Measurements from ENCODE around the gene MIX23.

- TF ChIP-seq, protein P1, sequence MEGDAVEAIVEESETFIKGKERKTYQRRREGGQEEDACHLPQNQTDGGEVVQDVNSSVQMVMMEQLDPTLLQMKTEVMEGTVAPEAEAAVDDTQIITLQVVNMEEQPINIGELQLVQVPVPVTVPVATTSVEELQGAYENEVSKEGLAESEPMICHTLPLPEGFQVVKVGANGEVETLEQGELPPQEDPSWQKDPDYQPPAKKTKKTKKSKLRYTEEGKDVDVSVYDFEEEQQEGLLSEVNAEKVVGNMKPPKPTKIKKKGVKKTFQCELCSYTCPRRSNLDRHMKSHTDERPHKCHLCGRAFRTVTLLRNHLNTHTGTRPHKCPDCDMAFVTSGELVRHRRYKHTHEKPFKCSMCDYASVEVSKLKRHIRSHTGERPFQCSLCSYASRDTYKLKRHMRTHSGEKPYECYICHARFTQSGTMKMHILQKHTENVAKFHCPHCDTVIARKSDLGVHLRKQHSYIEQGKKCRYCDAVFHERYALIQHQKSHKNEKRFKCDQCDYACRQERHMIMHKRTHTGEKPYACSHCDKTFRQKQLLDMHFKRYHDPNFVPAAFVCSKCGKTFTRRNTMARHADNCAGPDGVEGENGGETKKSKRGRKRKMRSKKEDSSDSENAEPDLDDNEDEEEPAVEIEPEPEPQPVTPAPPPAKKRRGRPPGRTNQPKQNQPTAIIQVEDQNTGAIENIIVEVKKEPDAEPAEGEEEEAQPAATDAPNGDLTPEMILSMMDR (IDR thresholded peaks at IDR 0.05): no peak
- no peak for TF ChIP-seq POLR2A (IDR thresholded peaks at IDR 0.05)
Observed at GRCh38 chr3:122313281-122313680, 69.8 kb downstream of the MIX23 start.

Measured in body of pancreas (tissue), 4 donors.